A172 (cell line): Measurements from ENCODE around the gene TSN. TPM values are rescaled to one million over a fixed set of nuclear protein-coding genes. Genes with fewer than 3 reads are reported as not detected.
A peak's percentile ranks its signal among the peaks of the same experiment; 100 is the strongest.

Experiments used
- DNase-seq: peaks from one replicate; pipeline ENCODE4 v3.0.0-alpha.2; 2015; ENCODE audit warnings: low spot score
- total RNA-seq: library from RNA; depleted of rRNA; stranded (reverse); fragments of >200 nt; shearing (Covaris generic); gene quantifications from 2 replicates; pipeline ENCODE4 v1.2.3, GENCODE V29; 2014

TSN gene
- total RNA-seq, 1 experiment from 2014 or later, result 144 TPM

DNA sequence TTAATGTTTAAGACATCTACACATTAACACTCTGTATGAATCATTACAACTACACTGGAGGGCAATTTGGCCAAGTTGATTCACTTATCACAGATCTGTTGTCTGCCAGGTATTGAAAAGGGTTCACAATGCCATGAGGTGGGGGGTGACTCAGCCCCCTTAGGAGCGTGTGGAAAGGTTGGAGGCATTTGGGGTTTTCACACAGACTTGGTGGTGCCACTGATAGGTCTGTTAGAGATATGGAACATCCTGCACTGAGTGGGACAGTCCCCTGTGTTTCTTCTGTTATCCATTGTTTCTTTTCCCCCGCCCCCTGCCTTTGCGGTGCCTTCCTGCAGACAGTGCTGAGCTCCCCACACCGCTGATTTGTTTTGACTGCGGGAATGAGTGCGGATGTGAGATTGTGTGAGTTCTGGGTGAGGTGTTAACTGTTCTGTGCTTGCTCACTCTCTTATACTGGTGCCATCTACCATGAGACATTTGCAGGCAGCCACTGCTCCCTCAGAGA, 9.3 kb upstream of the TSN start:
- DNase-seq, result no peak

DNA sequence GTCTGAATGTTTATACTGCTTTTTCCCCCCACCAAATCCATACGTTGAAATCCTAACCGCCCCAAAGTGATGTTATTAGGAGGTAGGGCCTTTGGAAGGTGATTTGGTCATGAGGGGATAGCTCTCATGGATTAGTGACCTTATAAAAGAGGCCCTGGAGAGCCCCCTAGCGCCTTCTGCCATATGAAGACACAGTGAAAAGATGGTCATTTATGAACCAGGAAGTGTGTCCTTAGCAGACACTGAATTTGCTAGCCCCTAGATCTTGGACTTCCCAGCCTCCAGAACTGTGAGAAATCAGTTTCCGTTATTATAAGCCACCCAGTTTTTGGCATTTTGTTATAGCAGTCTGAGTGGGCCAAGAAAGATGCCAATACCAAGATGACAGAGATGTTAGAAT, 7.2 kb upstream of the TSN start:
- peak; percentile 37 for DNase-seq

DNA sequence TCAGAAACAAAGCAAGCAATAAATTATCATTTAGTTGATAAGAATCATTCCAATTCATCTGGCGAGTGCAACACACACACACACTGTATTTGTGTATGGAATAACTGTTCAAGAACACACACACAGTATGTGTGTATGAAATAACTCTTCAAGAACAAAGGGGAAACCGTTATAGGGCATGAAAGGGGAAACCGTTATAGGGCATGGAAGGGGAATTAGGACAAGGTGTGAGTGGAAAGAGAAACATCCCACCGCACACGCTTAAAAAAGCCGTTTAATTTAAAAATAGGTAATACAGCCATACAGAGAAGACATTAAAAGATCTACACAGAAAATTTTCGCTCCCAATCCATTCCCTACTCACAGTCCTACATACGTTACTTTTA, 607 bp upstream of the TSN start:
- DNase-seq, result no peak

DNA sequence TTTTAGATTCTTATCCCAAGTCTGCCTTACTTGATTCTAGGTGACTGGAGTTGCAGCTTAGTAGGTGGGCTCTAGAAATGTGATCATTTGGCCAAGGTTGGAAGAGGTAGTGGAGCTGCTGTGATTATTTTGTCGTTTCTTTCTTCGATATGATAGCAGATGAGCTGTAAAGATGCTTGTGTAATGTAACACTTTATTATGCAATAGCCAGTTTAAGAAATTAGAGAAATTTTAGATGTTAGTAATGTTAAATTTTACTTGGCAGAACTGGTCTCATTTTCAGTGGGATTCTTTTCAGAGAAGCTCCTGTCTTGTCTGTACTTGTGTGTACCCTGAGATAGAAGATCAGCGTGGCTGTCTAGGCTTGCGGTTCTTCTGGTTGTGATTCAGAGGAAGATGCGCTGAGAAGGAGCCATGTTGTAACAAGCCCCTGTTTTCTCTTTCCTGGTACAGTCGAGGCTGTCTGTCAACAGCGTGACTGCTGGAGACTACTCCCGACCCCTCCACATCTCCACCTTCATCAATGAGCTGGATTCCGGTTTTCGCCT, 9.3 kb downstream of the TSN start:
- DNase-seq, result no peak

DNA sequence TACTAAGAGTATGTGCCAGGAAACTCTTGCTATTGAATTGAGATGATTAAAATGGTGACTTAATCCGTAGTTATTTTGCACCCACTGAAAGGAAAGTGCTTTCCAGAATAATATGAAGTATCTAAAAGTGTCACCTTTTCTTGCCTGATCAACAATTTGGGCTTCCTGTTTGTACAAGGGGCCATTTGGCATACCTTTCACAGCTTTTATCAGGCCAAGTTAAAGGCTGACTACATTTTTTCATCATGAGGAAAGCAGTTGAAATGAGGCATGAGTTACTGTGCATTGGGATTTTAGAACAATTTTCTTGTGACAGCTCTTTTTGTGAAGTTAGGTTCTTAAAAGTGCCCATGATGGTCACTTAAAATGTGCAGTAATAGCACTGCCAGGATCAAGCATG, 11.2 kb downstream of the TSN start:
- DNase-seq, result no peak

DNA sequence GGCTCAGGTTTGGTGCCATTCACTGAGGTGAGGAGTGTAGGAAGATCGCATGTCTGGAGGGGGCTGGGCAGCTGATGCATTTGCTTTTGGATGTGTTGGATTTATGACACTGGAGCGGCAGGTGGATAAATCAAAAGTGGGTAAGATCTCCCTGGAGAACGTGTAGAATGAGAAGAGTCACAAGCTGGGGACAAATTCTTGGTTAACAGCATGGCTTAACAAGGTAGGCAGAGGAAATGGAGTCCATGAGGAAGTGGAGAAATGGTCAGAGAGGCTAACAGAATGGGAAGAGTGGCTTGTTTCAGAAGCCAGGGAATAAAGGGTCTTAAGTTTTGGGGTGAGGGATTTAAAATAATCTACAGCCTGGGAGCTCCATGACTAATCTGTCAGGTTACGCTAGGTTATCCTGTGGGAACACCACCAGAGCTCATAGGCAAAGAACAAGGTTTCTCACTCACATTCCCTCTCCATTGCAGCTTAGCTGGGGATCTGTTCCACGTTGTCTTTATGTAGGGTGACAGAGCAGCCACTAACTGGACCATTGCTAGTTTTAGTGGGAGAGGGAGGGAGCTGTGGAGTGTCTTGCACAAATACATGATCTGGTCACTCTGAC, 12.8 kb downstream of the TSN start:
- DNase-seq, result no peak

DNA sequence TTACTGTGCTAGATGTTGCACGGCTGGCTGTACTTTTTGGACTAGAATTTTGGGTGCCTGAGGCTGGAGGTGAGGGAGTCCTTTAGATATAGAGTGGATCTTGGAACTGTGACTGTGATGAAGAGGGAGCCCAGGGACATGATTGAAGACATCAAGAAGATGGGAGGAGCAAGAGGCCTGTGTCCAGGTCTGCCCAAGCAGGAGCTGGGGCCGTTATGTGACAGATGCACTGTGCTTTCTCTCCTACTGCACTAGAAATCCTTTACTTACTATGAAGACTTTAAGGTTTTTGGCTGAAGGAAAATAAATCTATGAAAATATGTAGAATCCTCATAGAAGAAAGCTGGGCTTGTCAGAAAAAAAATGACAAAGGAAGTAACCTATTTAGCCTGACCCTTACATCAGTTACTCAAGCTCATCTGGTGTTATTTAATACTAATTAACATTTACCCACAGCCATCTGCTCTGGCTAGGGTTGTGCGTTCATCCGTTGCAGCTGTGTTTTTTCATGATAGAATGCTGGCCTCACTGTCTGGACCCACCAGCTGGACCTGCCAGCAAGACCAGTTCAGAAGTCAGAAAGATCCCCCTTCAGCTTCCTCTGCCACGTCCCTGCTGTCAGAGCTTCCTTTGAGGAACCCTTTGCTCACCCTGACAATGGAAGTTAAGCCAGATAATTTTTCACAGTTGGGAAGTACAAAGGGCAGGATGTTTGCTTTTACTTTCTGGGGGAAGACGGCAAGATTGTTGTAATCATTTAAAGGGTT, 16.7 kb downstream of the TSN start:
- DNase-seq, result no peak

DNA sequence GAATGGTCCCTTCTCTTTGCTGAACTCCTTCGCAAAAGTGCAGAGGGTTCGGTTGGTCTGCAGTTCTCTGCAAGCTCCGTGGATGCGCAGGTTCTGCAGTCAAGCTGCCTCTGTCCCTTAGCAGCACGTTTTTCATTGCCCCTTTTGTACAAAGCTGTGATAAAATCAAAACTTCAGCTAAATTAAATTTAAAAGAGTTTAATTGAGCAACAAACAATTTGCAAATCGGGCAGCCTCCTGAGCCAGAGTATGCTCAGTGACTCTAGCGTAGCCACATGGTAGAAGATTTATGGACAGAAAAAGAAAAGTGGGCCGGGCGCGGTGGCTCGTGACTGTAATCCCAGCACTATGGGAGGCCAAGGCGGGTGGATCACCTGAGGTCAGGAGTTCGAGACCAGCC, 18.8 kb downstream of the TSN start:
- DNase-seq, result no peak

DNA sequence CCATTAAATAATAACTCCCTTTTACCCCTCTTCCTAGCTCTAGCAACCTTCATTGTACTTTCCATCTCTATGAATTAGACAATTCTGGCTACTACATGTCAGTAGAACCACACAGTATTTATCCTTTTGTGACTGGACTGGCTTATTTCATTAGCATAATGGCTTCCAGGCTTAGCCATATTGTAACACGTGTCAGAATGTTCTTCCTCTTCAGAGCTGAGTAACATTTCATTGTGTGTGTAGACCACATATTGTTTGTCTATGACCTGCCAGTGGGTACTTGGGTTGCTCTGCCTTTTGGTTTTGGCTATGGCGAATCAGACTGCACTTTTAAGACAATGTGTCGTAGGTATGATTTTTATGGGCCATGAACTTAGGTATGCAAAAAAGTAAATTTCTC, 20.9 kb downstream of the TSN start:
- no peak for DNase-seq

DNA sequence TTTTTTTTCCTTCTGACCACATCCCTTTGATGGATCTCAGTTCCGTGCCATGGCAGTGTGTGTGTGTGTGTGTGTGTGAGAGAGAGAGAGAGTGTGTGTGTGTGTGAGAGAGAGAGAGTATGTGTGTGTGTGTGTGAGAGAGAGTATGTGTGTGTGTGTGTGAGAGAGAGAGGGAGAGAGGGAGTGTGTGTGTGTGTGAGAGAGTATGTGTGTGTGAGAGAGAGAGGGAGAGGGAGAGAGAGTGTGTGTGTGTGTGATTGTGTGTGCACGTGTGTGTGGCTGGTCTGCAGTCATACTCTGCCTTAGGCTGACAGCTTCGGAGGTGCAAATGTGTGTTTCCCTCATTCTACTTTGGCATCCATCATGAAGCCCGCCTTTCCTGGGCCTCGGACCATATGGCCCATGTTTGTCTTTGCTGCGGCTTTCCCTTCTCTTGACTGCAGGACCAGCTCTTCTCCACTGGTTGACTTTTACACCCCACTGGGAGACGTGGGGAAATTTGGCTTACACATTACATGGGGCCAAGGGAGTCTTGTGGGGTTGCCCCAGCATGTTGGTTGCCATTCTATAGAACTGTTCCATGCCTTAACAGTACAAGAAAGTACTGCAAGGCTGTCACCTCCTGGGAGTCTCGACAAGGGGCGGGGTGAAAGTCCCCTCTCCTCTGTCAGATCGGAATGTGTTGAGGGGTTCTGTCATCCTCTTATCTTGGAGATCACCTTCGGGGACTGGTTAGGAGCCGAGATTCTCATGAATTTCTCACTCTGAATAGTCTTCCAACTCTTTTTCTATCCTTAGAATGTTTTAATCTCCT, 21.6 kb downstream of the TSN start:
- no peak for DNase-seq

DNA sequence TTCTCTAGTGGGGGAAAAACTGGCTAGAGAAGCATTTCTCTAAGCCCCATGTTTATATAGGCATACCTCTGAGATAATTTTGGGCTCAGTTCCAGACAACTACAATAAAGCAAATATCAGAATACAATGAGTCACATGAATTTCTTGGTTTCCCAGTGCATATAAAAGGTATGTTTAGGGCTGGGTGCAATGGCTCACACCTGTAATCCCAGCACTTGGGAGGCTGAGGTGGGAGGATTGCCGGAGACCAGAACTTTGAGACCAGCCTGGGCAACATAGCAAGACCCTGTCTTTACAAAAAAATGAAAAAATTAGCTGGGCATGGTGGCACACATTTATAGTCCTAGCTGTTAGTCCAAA, 22.2 kb downstream of the TSN start:
- peak; percentile 57 for DNase-seq

DNA sequence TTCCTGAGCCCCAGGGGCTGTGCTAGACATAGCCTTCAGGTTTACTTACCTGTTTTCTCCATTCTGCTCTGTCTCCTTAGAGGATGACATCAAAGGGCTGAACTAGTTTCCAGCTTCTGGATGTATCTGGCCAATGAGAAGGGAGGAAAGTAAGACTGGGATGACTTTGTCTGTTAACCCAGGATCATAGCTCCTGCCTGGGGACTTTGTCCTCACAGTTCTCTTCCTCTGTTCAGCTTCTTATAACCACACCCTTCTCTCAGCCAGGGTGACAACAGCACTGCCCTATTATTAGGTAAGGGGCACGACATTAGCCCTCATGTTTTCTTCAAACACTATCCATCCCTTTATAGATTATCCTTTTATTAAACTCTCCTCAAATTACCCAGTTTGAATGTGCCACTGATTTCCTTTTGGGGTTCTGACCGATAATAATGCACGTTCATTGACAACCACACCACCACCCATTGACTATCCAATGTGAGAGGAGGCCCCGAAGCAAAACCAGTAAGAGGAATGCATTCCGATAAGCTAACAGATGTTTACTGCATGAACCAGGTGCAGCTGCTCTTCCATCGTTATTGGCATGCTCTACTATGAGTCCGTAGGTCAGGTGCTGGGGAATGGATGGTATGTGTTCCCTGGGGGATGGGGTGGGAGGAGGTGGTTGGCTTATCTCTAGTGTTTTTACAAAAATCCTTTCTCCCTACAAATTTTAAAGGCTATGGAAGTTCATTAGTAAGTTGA, 23.5 kb downstream of the TSN start:
- DNase-seq, result no peak

DNA sequence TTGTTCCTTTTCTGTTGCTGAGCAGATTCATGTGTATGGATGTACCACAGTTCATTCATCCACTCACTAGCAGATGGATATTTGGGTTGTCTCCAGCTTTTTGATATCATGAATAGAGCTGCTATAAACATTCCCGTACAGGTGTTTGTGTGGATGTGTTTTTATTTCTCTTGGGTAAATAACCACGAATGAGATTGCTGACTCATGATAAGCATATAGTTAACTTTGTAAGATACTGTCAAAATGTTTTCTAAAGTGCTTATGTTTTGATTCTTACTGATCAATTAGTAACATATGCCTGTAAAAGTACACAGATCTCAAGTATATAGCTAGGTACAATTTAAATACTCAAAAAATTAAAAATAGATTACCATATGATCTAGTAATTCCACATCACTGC, 27.7 kb downstream of the TSN start:
- DNase-seq, result no peak

DNA sequence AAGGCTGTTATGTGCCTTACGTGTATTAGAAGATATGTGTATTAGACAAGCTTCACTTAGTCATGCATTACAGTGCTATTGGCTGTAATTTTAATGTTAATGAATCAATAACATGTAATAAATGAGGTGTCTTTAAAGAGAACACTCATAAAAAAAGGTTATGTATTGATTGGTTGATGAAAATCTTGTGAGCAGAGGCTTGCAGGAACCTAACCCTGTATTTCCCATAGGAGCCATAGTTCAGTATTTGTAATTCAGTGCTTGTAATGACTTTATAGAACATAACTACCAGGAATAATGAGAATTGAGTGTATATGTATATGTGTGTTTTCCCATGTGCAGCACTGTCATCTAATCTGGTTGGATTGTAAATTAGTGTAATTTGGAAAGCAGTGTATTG, 33.2 kb downstream of the TSN start:
- no peak for DNase-seq

DNA sequence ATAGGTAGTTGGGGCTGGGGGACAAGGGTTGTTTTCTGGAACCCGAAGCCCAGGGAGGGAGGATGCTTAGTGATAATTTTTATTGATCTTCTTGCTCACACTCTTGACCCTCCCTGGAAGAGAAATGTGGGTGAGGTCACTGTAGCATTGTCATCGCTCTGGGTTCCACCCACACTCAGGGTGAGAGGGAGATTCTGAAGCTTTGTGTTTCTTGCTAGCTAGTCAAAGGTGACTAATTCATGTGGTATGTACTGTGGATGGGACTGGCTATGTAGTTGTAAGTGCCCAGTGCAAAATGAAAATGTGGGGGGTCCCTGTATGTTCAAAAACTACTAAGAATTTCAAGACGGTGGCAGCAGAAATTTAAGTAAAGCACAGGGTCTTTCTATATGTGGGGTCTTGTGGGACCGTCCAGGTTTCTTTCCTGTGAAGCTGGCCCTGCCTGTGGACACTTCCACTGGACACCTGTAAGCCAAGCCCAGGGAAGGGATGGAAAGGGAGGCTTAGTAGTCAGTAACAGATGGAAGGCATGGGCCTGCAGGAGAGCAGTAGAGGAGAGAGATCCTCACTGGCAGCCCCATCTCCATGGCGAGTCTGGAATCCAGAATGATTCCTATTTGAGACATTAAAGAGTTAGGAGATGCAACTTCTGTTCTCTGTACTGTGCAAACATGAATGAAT, 35.0 kb downstream of the TSN start:
- DNase-seq, result peak; percentile 95

DNA sequence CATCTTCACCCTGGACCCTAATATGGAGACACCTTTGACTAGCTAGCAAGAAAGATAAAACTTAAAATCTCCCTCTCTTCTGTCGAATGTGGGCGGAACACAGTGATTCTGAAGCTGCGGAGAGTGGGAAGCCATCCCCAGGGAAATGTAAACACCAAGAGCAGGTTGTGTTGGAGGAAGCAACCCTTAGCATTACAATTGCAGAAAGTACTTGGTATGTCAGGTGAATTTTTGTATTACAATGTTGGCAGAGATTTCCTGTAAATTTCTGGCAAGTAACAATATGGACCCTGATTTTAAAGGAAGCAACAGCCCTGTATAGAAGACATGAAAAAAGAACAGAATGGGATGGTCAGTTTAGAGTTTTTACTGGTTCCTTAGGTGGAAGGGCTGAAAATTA, 35.8 kb downstream of the TSN start:
- DNase-seq, result no peak

DNA sequence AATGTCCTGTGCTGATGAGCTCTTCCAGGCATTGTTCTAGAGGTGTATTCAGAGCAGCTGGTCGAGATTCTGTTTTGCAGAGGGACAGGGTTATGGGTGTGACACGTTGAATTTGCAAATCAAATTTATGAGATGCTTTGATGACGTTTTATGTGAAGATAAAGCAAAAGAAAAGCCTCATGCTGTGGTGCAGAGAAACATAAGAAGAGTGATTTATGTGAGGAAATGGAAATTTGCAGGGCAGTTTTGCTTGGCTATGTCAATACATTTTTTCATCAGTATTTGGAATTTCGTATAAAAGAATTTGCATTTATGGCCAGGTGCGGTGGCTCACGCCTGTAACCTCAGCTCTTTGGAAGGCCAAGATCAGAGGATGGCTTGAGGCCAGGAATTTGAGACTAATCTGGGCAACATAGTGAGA, 36.4 kb downstream of the TSN start:
- DNase-seq, result peak; percentile 23

DNA sequence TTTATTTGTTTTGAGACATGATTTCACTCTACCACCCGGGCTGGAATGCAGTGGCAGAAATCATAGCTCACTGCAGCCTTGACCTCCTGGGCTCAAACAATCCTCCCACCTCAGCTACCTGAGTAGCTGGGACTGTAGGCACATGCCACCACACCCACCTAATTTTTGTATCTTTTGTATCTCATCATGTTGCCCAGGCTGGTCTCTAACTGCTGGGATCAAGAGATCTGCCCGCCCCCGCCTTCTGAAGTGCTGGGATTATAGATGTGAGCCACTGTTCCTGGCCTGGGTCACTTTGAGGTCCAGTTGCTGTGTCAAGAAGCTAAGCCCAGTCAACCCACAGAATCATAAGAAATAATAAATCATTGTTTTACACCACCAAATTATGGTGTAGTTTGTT, 38.4 kb downstream of the TSN start:
- no peak for DNase-seq

DNA sequence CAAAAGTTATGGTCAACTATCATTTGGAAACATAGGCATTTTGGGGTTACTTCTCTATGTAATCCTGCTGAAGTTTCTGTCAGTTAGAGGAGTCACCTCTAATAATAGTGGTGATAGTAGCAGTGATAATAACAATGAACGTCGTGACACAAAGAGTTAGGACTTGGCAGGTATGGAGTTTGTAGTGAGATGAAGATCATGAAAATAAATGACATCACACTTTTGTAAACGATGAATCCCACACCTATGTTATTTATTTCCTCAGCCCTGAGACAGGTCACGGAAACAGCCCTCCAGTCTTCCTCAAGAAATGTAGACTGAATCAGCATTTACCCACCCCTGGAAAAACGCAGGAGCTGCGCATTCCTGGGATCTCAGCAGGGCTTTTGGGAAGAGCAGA, 38.8 kb downstream of the TSN start:
- DNase-seq, result no peak

DNA sequence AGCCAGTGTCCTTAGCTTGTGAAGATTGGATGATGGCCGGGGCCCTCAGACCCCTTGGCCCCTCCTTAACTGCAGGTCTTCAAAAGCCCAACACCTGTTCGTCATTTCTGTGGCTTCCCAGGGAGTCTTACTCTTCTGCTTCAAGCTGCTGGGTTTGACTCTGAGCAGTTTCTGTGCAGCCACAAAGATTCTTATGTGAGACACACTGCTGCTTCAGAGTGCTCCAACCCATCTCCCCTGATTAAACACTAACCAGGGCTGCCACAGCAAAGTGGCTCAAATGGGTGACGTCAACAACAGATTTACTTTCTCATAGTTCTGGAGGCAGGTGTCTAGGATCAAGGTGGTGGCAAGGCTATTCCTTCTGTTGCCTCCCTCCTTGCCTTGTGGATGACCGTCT, 40.8 kb downstream of the TSN start:
- no peak for DNase-seq

DNA sequence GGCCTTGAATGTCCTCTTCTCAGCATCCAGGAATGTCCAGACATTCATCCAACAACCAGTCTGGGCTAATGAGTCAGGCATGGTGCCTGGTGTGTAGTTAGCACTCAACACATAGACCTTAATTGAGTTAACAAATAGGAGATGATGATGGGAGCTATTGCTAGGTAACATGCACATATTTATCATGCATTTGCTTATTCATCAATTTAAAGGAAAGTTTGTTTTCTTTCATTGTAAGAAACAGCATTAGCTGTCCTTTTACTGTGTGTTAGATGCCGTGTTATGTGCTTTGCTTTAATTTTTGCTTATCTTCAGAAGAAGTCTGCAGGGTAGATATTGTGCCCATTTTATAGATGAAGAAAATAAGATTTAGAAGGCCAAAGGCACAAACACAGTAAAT, 43.2 kb downstream of the TSN start:
- DNase-seq, result no peak
